GM21825 (cell line): ENCODE data around the gene GRM8.
A peak's percentile ranks its signal among the peaks of the same experiment; 100 is the strongest.

Experiments used
- ATAC-seq: cut with Tn5 transposase; IDR thresholded peaks from one replicate; pipeline ENCODE4 v1.9.1; 2021; ENCODE audit warnings: mild to moderate bottlenecking, moderate library complexity; ENCODE audit not compliant: unreplicated experiment

GRM8 gene

GRCh38 chr7:127252778-127253280 lies at the start of gene GRM8:
Gene GRM8, minus strand, starts transcription at chr7:127252941.
- ATAC-seq: no peak

GRCh38 chr7:127290801-127291361 lies 38.1 kb upstream of the GRM8 start:
- ATAC-seq: no peak

DNA sequence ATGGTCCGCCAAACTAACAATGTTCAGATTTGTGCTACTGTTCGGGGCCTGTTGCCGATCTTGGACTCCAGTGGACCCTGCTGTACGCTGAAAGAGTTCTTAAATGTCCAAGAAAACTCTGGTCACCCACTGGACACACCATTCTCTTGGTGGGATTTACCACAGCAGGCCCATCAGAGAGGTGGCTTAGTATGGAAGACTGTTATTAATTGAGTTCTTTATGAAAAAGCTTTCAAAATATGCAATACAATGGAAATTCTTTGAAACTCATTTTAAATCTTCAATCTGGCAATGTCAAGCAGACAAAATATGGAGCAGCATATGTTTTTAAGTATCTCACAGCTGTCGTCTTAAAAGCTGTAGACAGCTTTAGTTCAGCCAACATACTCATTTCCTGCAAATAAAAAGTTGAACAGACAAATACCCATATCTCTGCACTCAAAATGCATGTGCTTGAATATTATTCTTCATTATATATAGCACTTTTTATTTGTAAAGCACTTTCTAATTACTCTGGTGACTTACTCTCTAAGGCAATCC lies 37.4 kb upstream of the GRM8 start:
- no peak for ATAC-seq

- no peak for ATAC-seq
Observed at GRCh38 chr7:127287133-127287532, 34.4 kb upstream of the GRM8 start.

- no peak for ATAC-seq
Observed at GRCh38 chr7:127270093-127270492, 17.4 kb upstream of the GRM8 start.

- ATAC-seq: no peak
Observed at GRCh38 chr7:127266047-127266446, 13.3 kb upstream of the GRM8 start.

DNA sequence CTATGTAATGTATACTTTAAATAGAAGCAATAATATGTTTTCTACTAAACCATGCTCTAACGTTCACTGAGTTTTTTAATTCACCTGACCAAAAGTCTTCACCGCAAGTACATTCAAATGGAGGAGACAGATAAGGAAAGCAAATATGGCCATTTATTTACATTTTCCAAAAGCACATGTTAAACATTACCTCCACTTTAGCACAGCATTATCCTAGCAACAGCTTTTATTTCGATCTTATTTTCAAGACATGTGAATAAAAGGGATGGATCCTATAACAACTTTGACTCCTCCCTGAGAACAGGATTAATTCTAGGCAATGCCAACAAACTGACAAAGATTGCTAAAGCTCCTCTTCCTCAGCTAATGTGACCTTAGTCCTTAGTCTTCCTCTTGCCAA lies 11.5 kb upstream of the GRM8 start:
- ATAC-seq: no peak

GRCh38 chr7:127258111-127258510 lies 5.4 kb upstream of the GRM8 start:
- no peak for ATAC-seq

DNA sequence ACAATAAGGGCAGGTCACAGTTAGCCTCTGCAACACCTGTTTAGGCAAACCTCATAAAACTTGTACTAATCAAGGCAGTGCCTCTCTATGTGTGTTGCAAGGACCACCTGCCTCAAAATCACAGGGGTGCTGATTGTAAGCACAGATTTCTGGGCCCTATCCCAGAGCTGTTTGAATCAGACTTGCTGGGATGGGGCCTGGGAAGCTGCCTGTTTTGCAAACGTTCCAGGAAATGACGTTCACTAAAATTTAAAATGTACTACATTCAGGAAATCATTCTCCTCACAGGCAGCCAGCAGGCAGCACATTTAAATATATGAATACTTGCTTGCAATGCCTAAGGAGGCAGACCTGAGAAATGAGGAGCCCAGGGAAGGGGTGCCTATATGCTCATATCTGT lies 4.3 kb upstream of the GRM8 start:
- no peak for ATAC-seq

DNA sequence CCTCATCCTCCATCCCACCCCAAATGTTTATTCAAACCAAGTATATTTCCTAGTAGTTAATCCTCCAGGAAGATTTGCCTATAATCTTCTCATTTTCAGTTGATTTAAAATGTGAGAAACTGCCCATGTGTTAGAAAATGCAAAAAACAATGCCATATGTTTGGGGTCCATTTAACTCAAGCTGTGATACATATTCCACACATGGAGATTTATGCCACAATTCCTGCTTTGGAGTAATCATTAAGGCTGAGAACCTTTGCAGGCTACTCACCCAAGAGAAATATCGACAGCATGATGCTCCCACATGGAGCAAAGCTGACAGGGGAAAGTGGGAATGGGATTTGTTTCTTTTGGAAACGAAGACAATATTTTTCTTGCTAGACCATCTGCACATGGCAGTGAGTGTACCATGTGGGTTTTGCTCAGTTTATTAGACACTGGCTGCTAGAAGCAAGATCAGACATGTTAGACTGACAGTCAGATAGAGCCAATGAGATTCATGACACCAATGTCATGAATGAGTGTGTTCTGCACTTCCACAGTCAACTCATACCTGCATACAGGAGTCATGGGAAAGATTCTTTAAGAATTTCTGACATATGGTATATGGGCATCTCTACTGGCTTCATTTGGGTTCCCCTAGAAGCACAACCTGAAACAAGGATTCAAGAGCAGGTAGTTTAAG lies 3.4 kb upstream of the GRM8 start:
- no peak for ATAC-seq

DNA sequence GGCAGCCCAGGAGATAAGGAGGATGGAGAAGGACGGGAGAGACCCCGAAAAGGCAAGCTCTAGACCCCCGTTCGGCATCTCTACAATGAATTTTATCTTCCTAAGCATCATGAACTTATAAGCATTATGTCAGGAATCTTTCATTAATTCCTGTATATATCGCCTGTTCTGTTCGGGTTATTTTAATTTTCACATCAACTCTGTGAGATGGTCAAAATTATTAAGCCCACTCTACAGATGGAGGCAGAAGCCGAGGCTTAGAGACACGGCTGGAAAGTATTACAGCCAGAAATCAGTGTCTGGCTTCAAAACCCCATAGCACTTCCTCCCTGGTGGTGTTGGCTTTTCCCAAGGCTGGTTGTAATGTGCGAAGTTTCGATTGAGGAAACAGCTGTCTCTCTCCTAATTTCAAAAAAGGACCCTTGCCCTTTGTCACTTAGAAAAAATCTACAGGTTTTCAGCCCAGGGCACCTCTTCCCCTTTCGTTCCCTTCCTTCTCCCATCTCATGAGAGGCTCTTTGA lies 1.5 kb upstream of the GRM8 start:
- ATAC-seq: no peak

DNA sequence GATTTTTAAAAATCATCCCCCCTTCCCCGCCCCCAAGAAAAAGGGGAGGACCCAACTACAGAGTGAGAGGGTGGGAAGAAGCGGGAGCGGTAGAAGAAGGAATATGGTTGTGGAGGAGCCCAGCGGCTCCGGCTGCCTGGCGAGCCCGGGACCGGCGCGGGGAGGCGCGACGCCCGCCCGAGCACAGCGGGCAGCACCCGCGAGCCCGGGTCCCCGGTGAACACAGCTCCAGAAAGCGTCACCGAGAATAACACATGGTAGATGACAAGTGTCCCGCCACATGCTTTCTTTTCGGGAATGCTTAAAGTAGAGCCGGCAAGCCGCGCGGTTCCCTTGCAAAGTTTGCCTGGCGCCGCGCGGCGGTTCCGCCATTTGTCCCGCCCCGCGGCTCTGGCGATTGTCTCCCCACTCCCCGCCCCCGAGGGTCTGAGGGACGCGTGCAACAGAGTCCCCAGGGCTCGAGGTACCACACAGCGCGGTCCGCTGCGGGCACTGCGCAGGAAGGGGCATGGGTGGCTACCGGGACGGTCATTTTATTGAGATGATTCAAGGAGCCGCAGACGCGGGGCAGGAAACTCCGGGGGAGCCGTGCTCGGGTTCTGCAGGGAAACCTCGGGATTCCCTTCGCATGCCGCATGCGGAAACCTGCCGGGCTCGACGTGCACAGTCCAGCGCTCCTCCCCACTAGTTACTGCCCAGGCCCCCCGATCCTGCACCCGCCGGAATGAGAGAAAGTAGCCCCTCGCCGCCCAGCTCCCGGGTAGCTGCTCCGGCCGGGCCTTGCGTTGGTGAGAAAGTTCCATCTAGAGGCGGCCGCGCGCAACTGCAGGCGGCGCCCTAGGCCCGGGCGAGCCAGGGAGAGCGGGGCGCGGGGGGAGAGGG lies 781 bp upstream of the GRM8 start:
- peak; percentile 85 for ATAC-seq

DNA sequence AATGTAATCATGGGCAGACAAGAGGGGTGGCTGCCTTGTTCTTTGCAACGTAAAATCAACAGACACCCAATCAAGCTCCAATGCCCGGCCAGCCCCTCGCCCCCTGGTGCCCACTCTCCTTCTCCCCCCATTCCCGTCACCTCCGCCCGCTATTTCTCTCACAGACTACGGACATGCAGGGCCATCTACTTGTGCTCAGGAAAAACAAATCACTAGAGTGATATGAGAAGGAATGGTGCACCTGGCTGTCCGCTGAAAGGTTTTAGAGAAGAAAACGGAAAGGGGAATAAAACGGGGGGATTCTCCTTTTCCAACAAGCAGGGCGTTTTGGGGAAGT lies 396 bp downstream of the GRM8 start:
- ATAC-seq: no peak

GRCh38 chr7:127251465-127252376 lies 1.0 kb downstream of the GRM8 start:
- ATAC-seq: no peak

- ATAC-seq: no peak
Observed at GRCh38 chr7:127251036-127251464, 1.7 kb downstream of the GRM8 start.

DNA sequence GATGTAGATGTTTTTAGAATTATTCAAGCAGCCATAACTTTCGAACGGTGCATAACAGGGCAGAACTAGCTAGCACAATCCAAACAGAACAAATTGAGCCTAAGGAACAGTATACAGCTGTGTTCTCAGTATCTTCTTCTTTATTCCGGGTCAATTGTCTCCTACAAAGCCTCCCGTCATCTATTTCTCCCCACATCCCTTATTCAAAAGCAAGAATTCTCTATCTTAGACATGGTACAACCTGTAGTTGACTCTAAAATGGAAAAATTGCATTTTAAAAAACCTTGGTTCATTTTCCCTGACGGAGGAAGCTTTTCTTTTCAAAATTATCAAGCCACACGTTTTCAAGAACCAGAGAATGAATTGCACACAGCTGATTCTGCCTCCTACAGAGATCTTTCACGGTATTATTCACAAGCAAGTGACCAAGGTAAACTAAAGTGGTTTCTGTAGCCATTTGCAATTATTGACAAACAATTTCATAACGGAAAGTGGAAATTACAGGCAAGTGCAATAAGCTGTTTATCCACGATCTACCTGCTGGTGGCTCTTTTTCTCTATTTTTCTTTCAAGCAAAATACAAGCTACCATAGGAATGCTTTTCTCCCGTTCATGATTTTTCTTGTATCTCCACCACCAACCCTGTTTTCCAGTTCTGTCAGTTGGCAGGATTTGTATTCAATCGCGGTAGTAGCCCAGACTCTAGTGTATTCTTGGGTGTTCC lies 2.3 kb downstream of the GRM8 start:
- no peak for ATAC-seq

DNA sequence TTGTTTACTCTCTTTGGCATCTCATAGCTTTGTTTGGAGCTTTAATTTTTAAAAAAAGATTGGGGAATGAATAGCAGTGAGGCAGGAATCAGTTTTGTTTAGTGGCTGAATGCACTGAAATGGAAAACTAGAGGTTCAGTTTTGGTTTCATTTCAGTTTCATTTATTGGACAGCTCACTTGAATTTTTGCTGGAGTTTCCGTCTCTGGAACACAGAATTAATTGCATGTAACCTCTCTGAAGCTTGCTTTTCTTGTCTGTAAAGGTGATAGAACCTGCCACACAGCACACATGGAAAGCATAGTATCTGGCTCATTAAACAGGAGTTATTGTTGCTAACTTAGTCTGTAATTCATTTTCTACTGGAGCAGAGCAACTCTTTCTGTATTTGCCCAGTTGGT lies 7.1 kb downstream of the GRM8 start:
- ATAC-seq: no peak

DNA sequence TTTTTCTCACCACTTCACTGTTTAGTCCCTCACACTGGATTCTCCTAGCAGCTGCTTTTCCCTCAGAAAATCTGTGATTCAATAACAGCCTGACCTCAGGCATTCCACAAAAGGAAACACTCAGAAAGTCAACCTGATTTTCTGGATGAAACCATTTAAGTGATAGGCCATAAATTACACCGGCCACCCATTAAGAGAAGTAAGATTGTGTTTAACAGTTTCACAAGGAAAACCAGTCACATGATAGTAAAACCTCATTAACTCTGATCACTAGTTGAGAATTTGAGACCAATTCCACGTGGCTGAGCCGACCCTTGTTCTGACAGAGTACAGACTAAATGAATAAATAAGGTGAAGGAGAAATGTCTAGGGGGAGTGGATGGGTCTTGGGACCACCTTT lies 7.7 kb downstream of the GRM8 start:
- no peak for ATAC-seq

- no peak for ATAC-seq
Observed at GRCh38 chr7:127239814-127240213, 12.9 kb downstream of the GRM8 start.

DNA sequence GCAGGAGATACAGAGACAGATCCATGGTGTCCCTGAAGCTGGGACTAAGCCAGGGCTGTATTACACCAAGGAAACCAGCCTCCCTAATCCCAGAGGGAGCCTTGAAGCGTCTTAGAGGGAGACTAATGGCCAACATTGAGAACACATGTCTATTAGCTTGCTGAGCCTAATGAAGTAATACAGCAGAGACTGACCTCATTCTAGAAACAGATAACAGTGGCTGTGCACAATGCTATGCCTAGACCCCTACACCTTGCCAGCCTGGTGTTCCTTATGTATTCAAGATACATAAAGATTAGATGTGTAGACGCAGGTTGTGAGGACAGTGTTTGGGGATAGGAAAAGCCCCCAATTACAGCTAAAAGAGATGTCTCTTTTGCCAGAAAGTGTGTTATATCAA lies 19.1 kb downstream of the GRM8 start:
- no peak for ATAC-seq
